COLO668 (cell line): ENCODE measurements around the gene RASAL2.
"Not testable (repeated sequence)": the region's sequence is repeated elsewhere in the genome, so short reads cannot be mapped to it uniquely, and the experiment has no call there.

Experiments
- DNase-seq: peaks from one replicate; lab custom pipeline; 2025; ENCODE audit not compliant: unreplicated experiment; lab: John Stamatoyannopoulos, UW

Gene RASAL2

DNA sequence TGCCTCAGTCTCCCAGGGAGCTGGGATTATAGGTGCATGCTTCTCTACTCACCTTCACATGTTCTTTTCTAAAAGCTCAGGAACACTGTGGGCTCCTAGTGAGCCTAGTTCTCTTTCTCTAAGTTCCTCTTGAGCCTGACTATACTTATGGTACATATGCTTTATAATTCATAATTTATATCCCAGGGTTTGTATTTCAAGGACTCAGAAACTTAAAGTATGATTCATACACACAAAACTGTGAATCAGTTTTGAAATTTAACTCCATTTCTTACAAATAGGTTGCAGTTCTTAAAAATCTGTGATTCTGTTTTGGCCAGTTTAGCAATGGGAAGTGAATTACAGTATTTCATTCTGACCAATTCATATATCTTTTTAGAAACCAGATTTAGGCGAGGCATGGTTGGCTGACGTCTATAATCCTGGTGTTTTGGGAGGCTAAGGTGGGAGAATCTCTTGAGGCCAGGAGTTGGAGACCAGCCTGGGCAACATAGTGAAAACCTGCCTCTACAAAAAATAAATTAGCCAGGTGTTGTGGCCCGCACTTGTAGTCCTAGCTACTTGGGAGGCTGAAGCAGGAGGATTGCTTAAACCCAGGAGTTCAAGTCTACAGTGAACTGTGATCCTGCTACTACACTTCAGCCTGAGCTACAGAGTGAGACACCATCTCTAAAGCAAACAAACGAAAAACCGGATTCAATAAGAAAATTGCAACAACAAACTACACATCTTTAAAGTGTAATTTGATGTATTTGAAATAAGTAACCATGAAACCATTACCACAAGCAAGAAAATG is 15.6 kb downstream of the RASAL2 start:
- DNase-seq, result no peak

DNA sequence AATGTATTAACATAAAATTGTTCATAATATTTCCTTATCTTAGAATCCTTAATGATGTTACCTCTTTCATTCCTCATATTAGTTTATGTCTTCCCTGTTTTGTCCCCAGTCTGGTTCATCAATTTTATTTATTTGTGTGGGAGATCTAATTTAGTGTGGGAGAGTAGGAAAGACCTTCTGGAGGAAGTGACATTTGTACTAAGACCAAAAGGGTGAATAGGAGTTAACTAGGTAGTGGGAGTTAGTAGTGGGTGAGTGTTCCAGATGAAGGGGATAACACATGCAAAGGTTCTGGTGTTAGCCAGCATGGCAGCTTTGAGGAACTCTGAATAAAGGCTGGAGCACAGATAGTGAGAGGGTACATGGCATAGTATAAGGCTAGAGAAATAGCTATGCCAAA is 21.4 kb downstream of the RASAL2 start:
- no peak for DNase-seq

DNA sequence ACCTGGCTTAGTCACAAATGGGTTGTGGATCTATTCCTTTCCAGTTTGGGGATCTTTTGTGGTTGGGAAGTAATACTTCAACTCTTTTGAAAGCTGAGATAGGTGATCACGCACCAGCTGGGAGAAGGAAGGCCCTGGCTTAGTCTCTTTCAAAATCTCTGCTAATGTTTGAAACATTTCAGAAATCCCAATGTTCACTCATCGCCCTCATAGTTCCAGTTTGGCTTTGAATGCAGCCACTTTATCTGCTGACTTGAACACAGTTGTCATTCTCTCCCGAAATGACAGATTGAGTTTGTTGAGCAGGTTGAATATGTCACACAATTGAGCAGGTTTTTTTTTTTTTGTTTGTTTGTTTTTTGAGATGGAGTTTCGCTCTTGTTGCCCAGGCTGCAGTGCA is 24.6 kb downstream of the RASAL2 start:
- DNase-seq, result no peak

DNA sequence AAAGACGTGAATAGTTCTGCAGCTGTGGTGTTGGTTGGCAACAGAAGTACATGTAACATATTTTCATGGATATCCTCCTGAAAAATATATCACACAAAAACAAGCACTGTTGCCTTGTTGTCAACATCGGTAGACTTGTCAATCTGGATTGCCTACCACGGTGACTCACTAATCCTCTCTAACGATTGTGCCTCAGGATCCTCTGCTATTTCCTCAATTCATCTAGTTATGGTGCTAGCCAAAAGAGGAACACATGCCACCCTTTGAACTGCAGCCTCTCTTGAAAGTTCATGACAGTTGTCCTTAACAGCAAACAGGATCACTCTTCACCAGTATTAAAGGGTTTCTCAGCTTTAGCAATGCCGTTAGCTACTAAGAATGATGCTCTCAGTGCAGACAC is 25.7 kb downstream of the RASAL2 start:
- no peak for DNase-seq

DNA sequence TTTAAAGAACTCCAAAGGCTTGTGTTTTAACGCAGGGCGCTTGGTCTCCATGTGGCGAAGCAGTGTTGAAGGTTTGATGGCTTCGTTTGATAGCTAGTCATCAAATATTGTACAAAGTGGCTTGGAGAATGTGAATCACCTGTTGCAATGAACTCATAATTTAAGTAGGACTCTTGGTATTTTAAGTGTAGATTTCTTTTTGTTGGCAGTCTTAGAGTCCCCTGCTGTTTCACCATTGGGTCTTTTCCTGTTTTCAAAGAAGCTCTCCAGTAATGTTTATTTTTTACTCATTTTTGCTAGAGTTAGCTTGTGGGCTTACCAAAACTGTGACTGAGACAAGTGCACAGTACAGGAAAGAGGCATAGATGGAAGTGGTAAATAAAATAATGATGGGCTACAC is 26.2 kb downstream of the RASAL2 start:
- DNase-seq, result no peak

DNA sequence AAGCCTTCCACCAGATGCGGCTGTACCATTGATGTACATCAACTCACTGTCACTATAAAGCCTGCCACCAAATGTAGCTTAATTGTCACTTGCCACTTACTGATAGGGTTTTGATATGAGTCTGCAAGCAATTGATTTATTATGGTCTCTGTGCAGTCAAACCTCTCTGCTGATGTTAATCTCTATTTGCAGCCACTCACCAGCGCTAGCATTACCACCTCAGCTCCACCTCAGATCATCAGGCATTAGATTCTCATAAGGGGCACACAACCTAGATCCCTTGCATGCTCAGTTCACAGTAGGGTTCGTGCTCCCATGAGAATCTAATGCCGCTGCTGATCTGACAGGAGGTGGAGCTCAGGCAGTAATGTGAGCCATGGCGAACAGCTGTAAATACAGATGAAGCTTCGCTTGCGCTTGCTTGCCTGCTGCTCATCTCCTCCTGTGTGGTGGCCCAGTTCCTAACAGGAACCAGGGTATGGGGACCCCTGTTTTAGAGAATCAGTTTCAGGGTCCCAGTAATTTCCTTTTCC is 26.7 kb downstream of the RASAL2 start:
- DNase-seq, result not testable (repeated sequence)

DNA sequence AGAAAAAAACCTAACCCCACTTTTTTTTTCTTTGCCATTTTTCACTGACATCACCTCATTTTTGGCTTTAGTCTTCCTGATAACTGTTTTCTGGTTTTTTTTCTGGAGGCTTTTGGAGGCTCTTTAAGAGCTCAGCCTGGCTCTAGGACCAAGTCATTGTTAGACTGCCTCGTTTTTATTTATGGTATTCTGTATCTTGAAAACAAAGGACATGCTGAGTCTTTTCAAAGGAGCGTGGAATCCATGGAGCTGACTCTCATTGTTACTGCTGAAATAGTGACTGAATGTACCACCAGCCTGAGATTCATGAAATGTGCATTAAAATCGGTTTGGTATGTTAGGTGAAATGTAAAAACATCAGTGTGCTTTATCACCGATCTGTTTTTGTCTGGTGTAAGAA is 28.0 kb downstream of the RASAL2 start:
- no peak for DNase-seq

DNA sequence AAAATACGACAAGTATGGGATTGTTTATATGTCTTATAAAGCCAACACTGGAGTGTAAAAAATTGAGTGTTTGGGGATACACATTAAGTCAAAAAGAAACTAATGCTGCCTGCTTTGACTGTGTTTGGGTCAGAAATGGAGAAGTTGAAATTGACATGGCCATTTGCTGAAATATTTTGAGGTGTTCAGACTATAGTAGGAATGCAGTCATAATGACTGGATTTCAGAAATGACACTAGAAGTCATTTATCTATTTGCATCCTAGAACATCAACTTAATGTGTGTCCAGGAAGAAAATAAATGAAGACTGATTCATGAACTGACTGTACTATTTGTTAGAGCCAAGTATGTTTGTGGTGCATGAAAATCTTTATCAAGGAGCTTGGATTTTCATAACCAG is 28.4 kb downstream of the RASAL2 start:
- DNase-seq, result no peak

DNA sequence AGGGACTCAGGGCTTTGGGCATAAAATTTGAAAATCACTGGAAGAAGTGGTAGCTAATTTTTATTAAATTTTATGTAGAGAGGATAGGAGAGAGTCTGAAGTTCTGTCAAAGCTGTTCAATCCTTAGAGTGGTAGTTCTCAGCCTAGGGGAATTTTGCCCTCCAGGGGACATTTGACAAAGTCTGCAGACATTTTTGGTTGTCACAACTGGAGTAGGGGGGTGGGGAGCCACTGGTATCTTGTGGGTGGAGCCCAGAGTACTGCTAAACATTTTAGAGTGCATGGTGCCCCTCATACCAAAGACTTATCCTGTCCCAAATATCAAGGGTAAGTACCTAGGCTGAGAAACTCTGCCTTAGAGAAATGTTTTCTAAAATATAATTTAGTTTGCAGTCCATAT is 30.2 kb downstream of the RASAL2 start:
- DNase-seq, result no peak

DNA sequence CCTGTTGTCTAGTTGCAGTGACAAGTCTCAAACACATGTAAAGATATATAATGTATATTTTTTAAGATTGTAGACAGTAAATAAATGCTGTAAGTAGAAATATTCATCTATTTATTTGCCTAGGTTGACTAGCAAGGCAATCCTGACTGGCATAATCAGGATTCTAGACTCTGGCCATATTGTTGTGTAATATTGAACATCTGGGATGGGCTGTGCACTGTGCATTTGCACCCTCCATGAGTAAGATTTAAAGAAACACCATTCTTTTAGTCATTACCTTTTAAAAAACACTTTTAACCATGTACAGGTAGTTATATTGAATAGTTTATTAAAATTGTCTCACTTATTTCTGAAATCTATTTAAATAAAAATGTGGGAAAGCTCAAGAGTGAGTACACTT is 32.4 kb downstream of the RASAL2 start:
- DNase-seq, result no peak

DNA sequence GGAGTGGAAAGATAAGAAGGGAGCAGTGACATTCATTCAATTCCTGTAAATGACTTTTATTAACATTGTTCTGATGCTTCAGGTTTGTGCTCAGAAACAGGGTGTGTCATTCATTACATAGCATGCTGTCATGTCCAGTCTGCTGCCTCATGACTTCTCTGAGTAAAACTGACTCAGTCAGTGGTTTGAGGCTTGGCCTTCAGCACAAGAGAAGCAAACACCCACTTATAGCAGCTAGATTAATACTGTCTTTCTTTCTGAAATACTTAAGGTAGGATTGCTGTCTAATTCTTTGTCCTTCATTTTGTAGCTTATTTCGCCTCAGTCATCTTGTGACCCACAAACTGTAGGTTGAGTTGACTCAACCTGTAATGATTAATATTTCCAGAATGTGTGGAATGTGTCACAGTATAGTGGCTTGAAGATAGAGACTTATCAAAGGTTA is 32.9 kb downstream of the RASAL2 start:
- DNase-seq, result no peak

DNA sequence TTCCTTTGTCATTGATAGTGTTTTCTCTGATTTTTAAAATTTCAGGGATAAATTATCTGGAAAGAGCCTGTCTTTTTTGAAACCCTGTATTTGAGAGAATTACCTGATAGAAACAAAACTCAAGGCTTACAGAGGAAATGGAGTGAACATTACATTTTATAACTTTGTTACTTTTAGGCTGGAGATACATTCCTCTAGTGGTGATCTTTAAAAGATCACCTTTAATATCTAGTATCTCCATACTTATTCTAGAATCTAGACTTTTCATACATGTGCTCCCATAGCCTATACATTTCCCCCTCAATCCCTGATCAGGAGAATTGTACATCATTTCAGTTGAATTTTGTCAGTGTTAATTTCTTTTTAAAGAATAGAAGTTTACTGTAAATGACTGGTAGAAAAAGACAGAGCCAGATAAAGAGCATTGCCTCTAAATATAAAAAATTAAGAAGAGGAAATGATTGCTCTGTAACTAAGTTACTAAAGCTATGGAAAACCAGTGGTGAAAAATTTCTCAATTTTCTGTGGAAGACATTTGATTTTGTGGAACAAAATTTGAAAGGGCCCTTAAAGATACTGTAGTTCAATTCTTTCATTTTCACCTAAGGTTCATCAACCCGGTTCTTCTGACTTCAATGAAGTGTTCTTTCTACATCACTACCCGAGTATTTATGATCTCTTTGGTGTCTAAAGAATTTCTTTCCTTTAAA is 33.7 kb downstream of the RASAL2 start:
- DNase-seq, result no peak

DNA sequence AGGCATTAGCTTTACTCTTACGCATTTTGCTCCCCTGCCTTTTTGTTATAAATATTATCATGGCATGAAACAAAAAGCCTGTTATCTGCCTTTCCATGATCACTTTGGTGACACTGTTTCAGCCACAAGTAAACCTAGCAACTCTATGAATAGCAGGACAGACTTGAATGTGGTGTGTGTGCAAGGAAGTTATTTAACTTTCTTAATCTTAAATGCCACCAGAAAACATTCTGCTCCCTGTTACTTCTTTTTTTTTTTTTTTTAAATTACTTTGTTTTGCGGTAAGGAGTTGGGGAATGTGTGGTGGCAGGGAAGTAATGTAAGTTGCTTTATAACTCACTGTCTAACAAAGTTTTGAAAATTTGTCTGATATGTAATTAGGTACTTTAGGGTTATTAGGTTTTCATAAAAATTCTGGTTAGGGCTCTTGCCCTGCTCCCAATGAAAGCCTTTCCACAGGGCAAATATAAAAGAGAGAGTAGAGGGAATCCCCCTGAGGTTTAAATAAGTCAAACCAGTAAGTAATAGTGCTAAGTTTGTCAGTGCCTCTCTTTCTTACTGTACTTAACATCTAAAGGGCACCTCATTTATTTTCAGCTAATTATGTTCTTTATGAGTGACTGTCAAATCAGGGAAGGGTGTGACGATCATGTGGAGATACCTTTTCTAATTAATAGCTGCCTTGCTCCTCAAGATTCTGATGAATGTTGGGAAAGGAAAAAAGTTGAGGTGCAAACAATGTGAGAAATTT is 39.5 kb downstream of the RASAL2 start:
- no peak for DNase-seq

DNA sequence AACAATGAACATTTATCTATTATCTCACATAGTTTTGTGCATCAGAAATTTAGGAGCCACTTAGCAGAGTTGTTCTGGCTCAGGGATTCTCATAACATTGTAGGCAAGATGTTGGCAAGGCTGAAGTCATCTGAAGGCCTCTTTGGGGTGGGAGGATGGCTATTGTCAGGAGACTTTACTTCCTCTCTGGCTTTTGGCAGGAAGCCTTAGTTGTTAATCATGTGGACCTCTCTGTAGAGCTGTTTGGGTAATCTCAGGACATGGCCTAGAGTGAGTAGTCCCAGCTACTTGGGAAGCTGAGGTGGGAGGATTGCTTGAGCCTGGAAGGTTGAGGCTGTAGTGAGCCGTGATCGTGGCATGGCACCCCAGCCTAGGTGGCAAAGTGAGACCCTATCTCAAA is 40.2 kb downstream of the RASAL2 start:
- DNase-seq, result no peak

DNA sequence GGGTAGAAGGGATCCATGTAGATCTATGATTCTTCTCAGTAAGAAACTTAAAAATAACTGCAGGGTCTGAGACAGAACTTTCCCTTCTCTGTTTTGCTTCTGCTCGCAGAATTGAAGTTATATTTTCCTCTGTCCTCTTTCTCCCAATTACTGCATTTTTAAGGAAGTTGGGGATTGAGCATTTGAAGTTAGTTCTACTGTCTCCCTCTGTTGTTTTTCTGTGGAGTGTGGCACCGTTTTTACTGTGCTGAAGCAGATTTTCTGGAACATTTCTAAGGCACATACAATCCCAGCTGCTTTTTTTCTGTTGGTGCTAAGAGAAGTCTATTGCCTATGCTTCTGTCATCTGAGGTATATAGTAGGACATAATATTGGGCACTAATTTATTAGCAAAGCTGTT is 43.3 kb downstream of the RASAL2 start:
- no peak for DNase-seq

DNA sequence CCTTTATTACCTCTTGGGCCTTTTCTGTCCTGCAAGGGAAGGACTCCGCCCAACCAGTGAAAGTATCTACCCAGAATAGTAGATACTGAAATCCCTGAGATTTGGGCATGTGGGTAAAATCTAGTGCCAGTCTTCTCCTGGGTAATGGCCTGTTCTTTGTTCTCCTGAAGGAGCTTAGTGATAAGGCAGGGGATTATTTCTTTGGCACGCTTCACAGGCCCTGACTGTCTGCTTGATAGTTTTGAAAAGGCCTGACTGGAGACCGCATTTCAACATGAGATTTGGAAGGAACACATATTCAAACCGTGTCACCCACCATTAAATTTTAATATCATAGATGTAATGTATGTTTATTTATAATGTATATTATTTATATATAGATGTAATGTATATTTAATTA is 48.9 kb downstream of the RASAL2 start:
- no peak for DNase-seq

DNA sequence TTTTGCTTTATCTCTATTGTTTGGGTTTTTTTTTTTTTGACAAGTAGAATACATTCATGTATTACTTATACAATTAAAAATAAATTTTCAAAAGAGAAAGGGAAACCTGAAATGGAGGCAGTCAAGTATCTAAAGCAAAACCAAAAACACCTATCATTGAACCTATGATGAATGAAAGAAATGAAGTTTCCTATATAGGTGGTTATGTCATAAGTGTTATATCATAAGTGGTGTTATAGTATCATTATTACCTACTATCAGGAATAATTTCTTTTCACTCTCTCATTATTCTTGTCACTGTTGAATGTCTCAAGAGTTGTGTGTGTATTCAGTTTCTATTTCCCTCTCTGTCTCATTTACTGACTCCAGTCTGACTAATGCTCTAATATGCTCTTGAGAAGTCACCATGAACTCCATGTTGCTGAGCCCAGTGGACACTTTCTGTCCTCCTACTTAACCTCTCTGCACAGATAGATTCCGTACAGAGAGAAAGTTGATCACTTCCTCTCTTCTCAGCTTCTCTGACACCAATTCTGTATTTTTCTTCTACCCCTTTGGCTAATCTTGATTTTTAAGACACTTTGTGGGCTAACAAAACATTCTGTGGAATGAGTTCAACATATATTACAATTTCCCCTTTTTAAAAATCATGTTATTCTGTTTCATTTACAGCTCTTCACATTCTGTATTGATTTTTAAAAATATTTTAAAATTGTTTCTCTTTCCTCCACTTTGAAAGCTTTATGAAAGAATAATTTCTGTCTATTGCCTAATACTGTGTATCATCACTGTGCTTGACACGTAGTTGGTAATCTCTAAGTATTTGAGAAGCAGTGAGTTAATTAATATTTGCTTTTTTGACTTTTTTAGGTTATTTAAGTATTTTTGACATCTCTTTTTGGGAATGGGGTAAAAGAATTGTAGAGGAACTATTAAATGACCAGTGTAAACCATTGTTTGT is 50.1 kb downstream of the RASAL2 start:
- no peak for DNase-seq

DNA sequence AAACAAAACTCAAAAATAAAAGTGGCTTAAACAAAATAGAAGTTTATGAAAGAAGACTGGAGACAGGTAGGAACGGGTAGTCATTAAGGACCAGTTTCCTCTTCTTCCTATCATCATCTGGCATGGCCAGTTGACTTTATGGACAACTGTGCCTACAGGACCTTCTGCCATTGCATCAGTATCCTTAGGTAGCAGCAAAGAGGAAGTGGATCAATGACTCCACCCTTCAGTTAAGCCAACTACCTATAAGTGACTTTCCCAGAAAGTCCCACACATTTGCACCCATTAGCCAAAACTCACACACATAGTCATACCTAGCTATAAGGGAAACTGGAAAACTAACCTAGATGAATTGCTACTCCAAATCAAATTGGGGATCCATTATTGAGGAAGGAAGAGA is 51.7 kb downstream of the RASAL2 start:
- DNase-seq, result no peak

DNA sequence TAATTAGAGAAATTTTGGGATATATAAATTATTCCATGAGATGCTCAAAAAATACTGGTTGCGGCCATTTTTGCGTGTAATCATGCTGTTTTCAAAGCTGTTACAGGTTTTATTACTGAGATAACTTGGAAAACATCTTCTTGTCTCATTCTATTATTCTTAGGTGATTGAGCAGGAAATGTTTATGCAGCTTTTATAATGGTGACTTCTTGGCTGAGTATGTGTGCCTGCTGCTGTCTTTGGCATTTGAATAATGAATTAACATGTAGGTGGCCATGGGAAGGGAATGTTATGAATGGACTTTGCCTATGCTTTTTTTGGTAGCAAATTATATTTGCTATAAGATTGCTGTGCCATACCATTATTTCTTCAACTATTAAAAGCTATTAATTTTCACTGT is 52.5 kb downstream of the RASAL2 start:
- DNase-seq, result no peak

DNA sequence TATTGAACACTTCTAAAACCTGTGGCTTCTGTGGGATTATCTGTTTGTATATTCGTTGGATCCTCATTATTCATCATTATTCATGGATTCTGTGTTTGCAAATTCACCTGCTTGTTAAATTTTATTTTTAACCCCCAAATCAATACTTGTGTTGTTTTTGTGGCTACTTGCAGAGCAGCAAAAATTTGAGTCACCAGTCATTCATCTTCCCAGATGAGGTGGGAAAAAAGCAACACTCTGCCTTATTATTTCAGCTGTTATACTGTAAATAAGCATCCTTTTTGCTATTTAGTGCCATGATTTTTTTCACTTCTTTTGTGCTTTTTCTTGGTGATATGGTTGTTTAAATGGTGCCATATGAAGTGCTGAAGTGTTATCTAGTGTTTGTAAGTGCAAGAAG is 56.7 kb downstream of the RASAL2 start:
- DNase-seq, result no peak

DNA sequence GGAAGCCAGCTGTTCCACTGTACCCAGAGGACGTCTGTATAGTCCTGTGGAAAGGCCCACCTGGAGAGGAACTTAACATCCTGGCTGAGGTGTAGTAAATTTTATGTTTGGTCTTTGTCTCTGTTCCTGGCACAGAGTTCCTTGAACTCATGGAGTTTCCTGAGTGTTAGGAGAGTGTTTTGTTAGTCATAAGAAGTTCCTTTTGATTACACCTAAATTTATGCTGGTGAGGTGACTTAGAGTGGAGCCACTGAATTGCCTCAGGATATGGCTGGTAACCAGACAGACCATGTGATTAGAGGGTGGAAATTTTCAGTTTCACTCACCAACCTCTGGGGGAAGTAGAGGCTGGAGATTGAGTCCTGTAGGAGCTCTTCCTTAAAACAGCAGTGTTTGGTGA is 57.9 kb downstream of the RASAL2 start:
- no peak for DNase-seq
